AG08396 (cell line): ENCODE measurements around the gene CLEC2B.

ENCODE experiments used
- DNase-seq: peaks from one replicate; pipeline ENCODE4 v3.0.0; 2012; ENCODE audit warnings: low spot score, mixed read lengths

The CLEC2B gene

DNA sequence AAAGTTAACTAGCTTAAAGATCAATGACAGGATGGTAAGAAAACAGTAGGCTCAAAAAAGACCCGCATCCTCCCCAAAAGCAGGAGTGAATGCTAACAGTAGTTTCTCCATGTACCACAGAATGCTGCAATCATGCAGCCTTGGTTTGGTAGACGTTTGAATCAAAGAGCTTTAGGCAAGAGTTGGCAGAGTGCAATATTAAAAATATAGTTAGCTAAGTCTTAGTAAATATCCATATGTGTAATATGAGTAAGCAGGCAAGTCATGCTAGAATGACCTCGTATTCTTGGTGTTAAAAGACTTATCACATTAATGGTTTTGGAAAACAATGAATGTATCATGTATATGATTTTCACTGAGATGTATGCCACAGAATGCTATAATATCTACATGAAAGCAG, 60.6 kb downstream of the CLEC2B start:
- DNase-seq = no peak

- no peak for DNase-seq
These were observed 62.4 kb downstream of the CLEC2B start for GRCh38 chr12:9806714-9807113.

- no peak for DNase-seq
These were observed 63.3 kb downstream of the CLEC2B start for GRCh38 chr12:9805883-9806282.
